ENCODE measurements around the gene MAD1L1.
"Not testable (repeated sequence)": the region's sequence is repeated elsewhere in the genome, so short reads cannot be mapped to it uniquely, and the experiment has no call there.

Gene MAD1L1

GRCh38 chr7:2271273-2272026 lies 38.7 kb upstream of the MAD1L1 start:
- Histone ChIP-seq H3K9ac (ENCODE audit: low read length in 2 of 2) (no peak overlapping the region), H3K9me3 (ENCODE audit: control insufficient read depth in 2 of 2, low read length in 2 of 2) (no peaks in the 10 kb centered on the region), H3K36me3 (ENCODE audit: control insufficient read depth in 2 of 2, insufficient read depth in 2 of 2, low read length in 2 of 2) (peaks cover 0 to 17% of the 10 kb centered on the region in 2 donors)

GRCh38 chr7:2270495-2270894 lies 37.8 kb upstream of the MAD1L1 start:
- Histone ChIP-seq H3K9me3 (ENCODE audit: control insufficient read depth in 2 of 2, low read length in 2 of 2) (no peaks in the 10 kb centered on the region), H3K36me3 (ENCODE audit: control insufficient read depth in 2 of 2, insufficient read depth in 2 of 2, low read length in 2 of 2) (peaks cover 0 to 17% of the 10 kb centered on the region in 2 donors), H3K9ac (ENCODE audit: low read length in 2 of 2) (no peak overlapping the region), H3K27ac (ENCODE audit: low read length) (no peak overlapping the region), H3K4me1 (ENCODE audit: control insufficient read depth, insufficient read depth, low read length) (no peaks in the 10 kb centered on the region), H3K27me3 (ENCODE audit: control insufficient read depth in 1 of 2, insufficient read depth in 2 of 2, low read length in 2 of 2) (no peaks in the 10 kb centered on the region), H3K4me3 (ENCODE audit: low read length in 2 of 2) (no peak overlapping the region)

More at GRCh38 chr7:2271273-2272026, 38.7 kb upstream of the MAD1L1 start:
- Histone ChIP-seq H3K27ac (ENCODE audit: low read length) (no peak overlapping the region), H3K4me1 (ENCODE audit: control insufficient read depth, insufficient read depth, low read length) (no peaks in the 10 kb centered on the region), H3K27me3 (ENCODE audit: control insufficient read depth in 1 of 2, insufficient read depth in 2 of 2, low read length in 2 of 2) (no peaks in the 10 kb centered on the region), H3K4me3 (ENCODE audit: low read length in 2 of 2) (no peak overlapping the region)

GRCh38 chr7:2269991-2270460 lies 37.3 kb upstream of the MAD1L1 start:
- Histone ChIP-seq H3K9ac (ENCODE audit: low read length in 2 of 2) (no peak overlapping the region), H3K4me1 (ENCODE audit: control insufficient read depth, insufficient read depth, low read length) (no peaks in the 10 kb centered on the region), H3K4me3 (ENCODE audit: low read length in 2 of 2) (no peak overlapping the region), H3K27me3 (ENCODE audit: control insufficient read depth in 1 of 2, insufficient read depth in 2 of 2, low read length in 2 of 2) (no peaks in the 10 kb centered on the region), H3K36me3 (ENCODE audit: control insufficient read depth in 2 of 2, insufficient read depth in 2 of 2, low read length in 2 of 2) (peaks cover 0 to 17% of the 10 kb centered on the region in 2 donors), H3K9me3 (ENCODE audit: control insufficient read depth in 2 of 2, low read length in 2 of 2) (no peaks in the 10 kb centered on the region), H3K27ac (ENCODE audit: low read length) (no peak overlapping the region)

GRCh38 chr7:2269089-2269990 lies 36.6 kb upstream of the MAD1L1 start:
- H3K36me3 ChIP-seq (ENCODE audit: control insufficient read depth in 2 of 2, insufficient read depth in 2 of 2, low read length in 2 of 2), result peaks cover 0 to 14% of the 10 kb centered on the region in 2 donors
- H3K9me3 ChIP-seq (ENCODE audit: control insufficient read depth in 2 of 2, low read length in 2 of 2); H3K9ac ChIP-seq (ENCODE audit: low read length in 2 of 2); H3K27me3 ChIP-seq (ENCODE audit: control insufficient read depth in 1 of 2, insufficient read depth in 2 of 2, low read length in 2 of 2); H3K4me3 ChIP-seq (ENCODE audit: low read length in 2 of 2); H3K27ac ChIP-seq (ENCODE audit: low read length); H3K4me1 ChIP-seq (ENCODE audit: control insufficient read depth, insufficient read depth, low read length): not testable (repeated sequence)

- Histone ChIP-seq H3K4me3 (ENCODE audit: low read length in 2 of 2) (no peak overlapping the region), H3K9me3 (ENCODE audit: control insufficient read depth in 2 of 2, low read length in 2 of 2) (no peaks in the 10 kb centered on the region), H3K27ac (ENCODE audit: low read length) (no peak overlapping the region), H3K4me1 (ENCODE audit: control insufficient read depth, insufficient read depth, low read length) (no peaks in the 10 kb centered on the region), H3K36me3 (ENCODE audit: control insufficient read depth in 2 of 2, insufficient read depth in 2 of 2, low read length in 2 of 2) (peaks cover 3 to 13% of the 10 kb centered on the region in 2 donors), H3K9ac (ENCODE audit: low read length in 2 of 2) (no peak overlapping the region), H3K27me3 (ENCODE audit: control insufficient read depth in 1 of 2, insufficient read depth in 2 of 2, low read length in 2 of 2) (no peaks in the 10 kb centered on the region)
Observed at GRCh38 chr7:2266911-2267310, 34.2 kb upstream of the MAD1L1 start.

- Histone ChIP-seq H3K9ac (ENCODE audit: low read length in 2 of 2) (no peak overlapping the region), H3K4me1 (ENCODE audit: control insufficient read depth, insufficient read depth, low read length) (no peaks in the 10 kb centered on the region), H3K36me3 (ENCODE audit: control insufficient read depth in 2 of 2, insufficient read depth in 2 of 2, low read length in 2 of 2) (peaks cover 3 to 4% of the 10 kb centered on the region in 2 donors)
Observed at GRCh38 chr7:2264158-2264557, 31.4 kb upstream of the MAD1L1 start.

GRCh38 chr7:2263176-2263575 lies 30.4 kb upstream of the MAD1L1 start:
- Histone ChIP-seq H3K36me3 (ENCODE audit: control insufficient read depth in 2 of 2, insufficient read depth in 2 of 2, low read length in 2 of 2) (peaks cover 3 to 6% of the 10 kb centered on the region in 2 donors), H3K9me3 (ENCODE audit: control insufficient read depth in 2 of 2, low read length in 2 of 2) (no peaks in the 10 kb centered on the region), H3K9ac (ENCODE audit: low read length in 2 of 2) (no peak overlapping the region), H3K4me3 (ENCODE audit: low read length in 2 of 2) (no peak overlapping the region), H3K4me1 (ENCODE audit: control insufficient read depth, insufficient read depth, low read length) (no peaks in the 10 kb centered on the region), H3K27me3 (ENCODE audit: control insufficient read depth in 1 of 2, insufficient read depth in 2 of 2, low read length in 2 of 2) (no peaks in the 10 kb centered on the region), H3K27ac (ENCODE audit: low read length) (no peak overlapping the region)

More at GRCh38 chr7:2264158-2264557, 31.4 kb upstream of the MAD1L1 start:
- Histone ChIP-seq H3K27ac (ENCODE audit: low read length) (no peak overlapping the region), H3K4me3 (ENCODE audit: low read length in 2 of 2) (no peak overlapping the region), H3K9me3 (ENCODE audit: control insufficient read depth in 2 of 2, low read length in 2 of 2) (no peaks in the 10 kb centered on the region), H3K27me3 (ENCODE audit: control insufficient read depth in 1 of 2, insufficient read depth in 2 of 2, low read length in 2 of 2) (no peaks in the 10 kb centered on the region)

- H3K27me3 ChIP-seq (ENCODE audit: control insufficient read depth in 1 of 2, insufficient read depth in 2 of 2, low read length in 2 of 2), result no peaks in the 10 kb centered on the region
- no peak overlapping the region for H3K4me3 ChIP-seq (ENCODE audit: low read length in 2 of 2)
- no peaks in the 10 kb centered on the region for H3K4me1 ChIP-seq (ENCODE audit: control insufficient read depth, insufficient read depth, low read length)
- no peak overlapping the region for H3K27ac ChIP-seq (ENCODE audit: low read length)
- peaks cover 3 to 6% of the 10 kb centered on the region in 2 donors for H3K36me3 ChIP-seq (ENCODE audit: control insufficient read depth in 2 of 2, insufficient read depth in 2 of 2, low read length in 2 of 2)
- H3K9me3 ChIP-seq (ENCODE audit: control insufficient read depth in 2 of 2, low read length in 2 of 2), result no peaks in the 10 kb centered on the region
- H3K9ac ChIP-seq (ENCODE audit: low read length in 2 of 2), result no peak overlapping the region
Observed at GRCh38 chr7:2261611-2262010, 28.9 kb upstream of the MAD1L1 start.

GRCh38 chr7:2260820-2261219 lies 28.1 kb upstream of the MAD1L1 start:
- Histone ChIP-seq H3K27me3 (ENCODE audit: control insufficient read depth in 1 of 2, insufficient read depth in 2 of 2, low read length in 2 of 2) (no peaks in the 10 kb centered on the region), H3K36me3 (ENCODE audit: control insufficient read depth in 2 of 2, insufficient read depth in 2 of 2, low read length in 2 of 2) (peaks cover 3 to 6% of the 10 kb centered on the region in 2 donors), H3K9me3 (ENCODE audit: control insufficient read depth in 2 of 2, low read length in 2 of 2) (no peaks in the 10 kb centered on the region), H3K27ac (ENCODE audit: low read length) (no peak overlapping the region), H3K4me3 (ENCODE audit: low read length in 2 of 2) (no peak overlapping the region), H3K9ac (ENCODE audit: low read length in 2 of 2) (no peak overlapping the region), H3K4me1 (ENCODE audit: control insufficient read depth, insufficient read depth, low read length) (no peaks in the 10 kb centered on the region)

GRCh38 chr7:2259480-2259879 lies 26.7 kb upstream of the MAD1L1 start:
- H3K27ac ChIP-seq (ENCODE audit: low read length), result no peak overlapping the region
- H3K9ac ChIP-seq (ENCODE audit: low read length in 2 of 2), result no peak overlapping the region
- no peaks in the 10 kb centered on the region for H3K9me3 ChIP-seq (ENCODE audit: control insufficient read depth in 2 of 2, low read length in 2 of 2)
- H3K4me3 ChIP-seq (ENCODE audit: low read length in 2 of 2), result no peak overlapping the region
- H3K27me3 ChIP-seq (ENCODE audit: control insufficient read depth in 1 of 2, insufficient read depth in 2 of 2, low read length in 2 of 2), result no peaks in the 10 kb centered on the region
- H3K36me3 ChIP-seq (ENCODE audit: control insufficient read depth in 2 of 2, insufficient read depth in 2 of 2, low read length in 2 of 2), result peaks cover 3 to 9% of the 10 kb centered on the region in 2 donors
- H3K4me1 ChIP-seq (ENCODE audit: control insufficient read depth, insufficient read depth, low read length), result no peaks in the 10 kb centered on the region
